PC-9 (cell line): Measurements from ENCODE around the gene TNRC6C. TPM values are rescaled to one million over a fixed set of nuclear protein-coding genes. Genes with fewer than 3 reads are reported as not detected.

Source experiments
- BruUV-seq: library from RNA; stranded (reverse); fragments of 400-500 nt; replicated peaks from 2 replicates; lab custom pipeline; 2021; lab: Mats Ljungman, UMichigan
- CTCF ChIA-PET: fragments of 300-600 bp; sonication (Branson Sonifier 250); formaldehyde crosslinking; loops from one replicate; lab custom pipeline; 2022; ENCODE audit warnings: antibody characterized with exemption; lab: Charles Lee
- POLR2A ChIA-PET: fragments of 300-600 bp; sonication (Branson Sonifier 250); formaldehyde crosslinking; loops from one replicate; lab custom pipeline; 2022; ENCODE audit warnings: antibody characterized with exemption; ENCODE audit not compliant: unreplicated experiment; lab: Charles Lee
- DNase-seq, 2 experiments: peaks; one replicate each; pipeline versions ENCODE4 v3.0.0 to v3.0.0-alpha.2; 2015 to 2022; ENCODE audit warnings: mixed read lengths in 1 of 2
- H2AFZ ChIP-seq: fragments of 200-600 bp; sonication (generic); 2 replicates; pipeline ENCODE4 v1.8.1; 2017; ENCODE audit warnings: antibody characterized with exemption
- H3F3A ChIP-seq: fragments of 200-600 bp; sonication (generic); 2 replicates; pipeline ENCODE4 v1.8.1; 2017; ENCODE audit warnings: antibody characterized with exemption, mild to moderate bottlenecking, low read depth; ENCODE audit not compliant: insufficient read depth
- H3K27ac ChIP-seq: fragments of 200-600 bp; sonication (generic); 2 replicates; pipeline ENCODE4 v1.6.1; 2016; ENCODE audit warnings: mixed run types
- H3K27me3 ChIP-seq: fragments of 200-600 bp; sonication (generic); 2 replicates; pipeline ENCODE4 v1.6.1; 2016; ENCODE audit warnings: low read depth, mixed run types; ENCODE audit not compliant: insufficient read depth
- H3K36me3 ChIP-seq: fragments of 200-600 bp; sonication (generic); 2 replicates; pipeline ENCODE4 v1.6.1; 2016; ENCODE audit warnings: low read depth, mixed run types
- H3K4me1 ChIP-seq: fragments of 200-600 bp; sonication (generic); replicated peaks from 2 replicates; pipeline ENCODE4 v1.6.1; 2016; ENCODE audit warnings: mixed run types; ENCODE audit not compliant: insufficient read depth
- H3K4me2 ChIP-seq: fragments of 200-600 bp; sonication (generic); 2 replicates; pipeline ENCODE4 v1.6.1; 2017; ENCODE audit warnings: mixed run types
- H3K4me3 ChIP-seq: fragments of 200-600 bp; sonication (generic); 2 replicates; pipeline ENCODE4 v1.6.1; 2016; ENCODE audit warnings: mixed run types
- H3K79me2 ChIP-seq: fragments of 200-600 bp; sonication (generic); 2 replicates; pipeline ENCODE4 v1.6.1; 2017; ENCODE audit warnings: low read depth, mixed run types
- H3K9me2 ChIP-seq: fragments of 200-600 bp; sonication (generic); 2 replicates; pipeline ENCODE4 v1.8.1; 2017; ENCODE audit warnings: mild to moderate bottlenecking; ENCODE audit not compliant: insufficient read depth
- H3K9me3 ChIP-seq: fragments of 200-600 bp; sonication (generic); 2 replicates; pipeline ENCODE4 v1.8.1; 2016; ENCODE audit warnings: low read depth; ENCODE audit not compliant: insufficient read depth
- H4K20me1 ChIP-seq: fragments of 200-600 bp; sonication (generic); 2 replicates; pipeline ENCODE4 v1.8.1; 2017; ENCODE audit not compliant: insufficient read depth
- CTCF ChIP-seq: fragments of 200-600 bp; sonication (generic); conservative IDR thresholded peaks from 2 replicates; pipeline ENCODE4 v1.6.1; 2017; ENCODE audit warnings: mixed run types, antibody characterized with exemption, mild to moderate bottlenecking, moderate library complexity
- EZH2 ChIP-seq: fragments of 200-600 bp; sonication (generic); IDR thresholded peaks from 2 replicates; pipeline ENCODE4 v1.8.0; 2017; ENCODE audit warnings: antibody characterized with exemption, low read depth
- intact Hi-C: fragments of 100-400 bp; cut with micrococcal nuclease; formaldehyde crosslinking; loops from one replicate; pipeline ENCODE4 v1.10.0; 2022; ENCODE audit not compliant: unreplicated experiment
- total RNA-seq: library from RNA; stranded (reverse); gene quantifications from 2 replicates; pipeline ENCODE4 v1.2.3, GENCODE V29; 2021

Gene TNRC6C
- total RNA-seq, 1 experiment from 2014 or later, result 0.37 TPM

GRCh38 chr17:78106211-78106610 is 147.7 kb downstream of the TNRC6C start:
- intact Hi-C loops, result no loop called here
- no peak overlapping the region for H2AFZ ChIP-seq
- H3K9me2 ChIP-seq, result no peaks in the 10 kb centered on the region
- no TSS peak for BruUV-seq
- H3K9me3 ChIP-seq, result no peaks in the 10 kb centered on the region
- no peak overlapping the region for H3K4me2 ChIP-seq
- no peak overlapping the region for H3K4me3 ChIP-seq
- H3K27me3 ChIP-seq, result no peaks in the 10 kb centered on the region
- H3K79me2 ChIP-seq, result no peaks in the 10 kb centered on the region
- no peaks in the 10 kb centered on the region for H3F3A ChIP-seq
- H3K27ac ChIP-seq, result no peak overlapping the region
- TF ChIP-seq EZH2 (no peak), CTCF (no peak)
- DNase-seq, result no peak
- POLR2A ChIA-PET, result interaction anchor here (0.7 kb wide), 1 partner anchor 93 kb away, joined by 12 read pairs; no protein-coding TSS in a partner anchor
- no peaks in the 10 kb centered on the region for H3K36me3 ChIP-seq
- H3K4me1 ChIP-seq, result no peaks in the 10 kb centered on the region
- CTCF ChIA-PET, result no interaction called here
- H4K20me1 ChIP-seq, result no peaks in the 10 kb centered on the region

- no peak for DNase-seq
- ChIA-PET CTCF (no interaction called here), POLR2A (no interaction called here)
- Histone ChIP-seq H3K4me3 (no peak overlapping the region), H3K79me2 (no peaks in the 10 kb centered on the region), H4K20me1 (no peaks in the 10 kb centered on the region), H3K4me2 (no peak overlapping the region), H3K36me3 (no peaks in the 10 kb centered on the region), H3F3A (no peaks in the 10 kb centered on the region), H3K9me2 (no peaks in the 10 kb centered on the region), H3K27me3 (no peaks in the 10 kb centered on the region), H2AFZ (no peak overlapping the region), H3K9me3 (no peaks in the 10 kb centered on the region), H3K27ac (no peak overlapping the region), H3K4me1 (no peaks in the 10 kb centered on the region)
- intact Hi-C loops, result no loop called here
- no TSS peak for BruUV-seq
- TF ChIP-seq CTCF (no peak), EZH2 (no peak)
Measured at GRCh38 chr17:78107457-78107856, 149.0 kb downstream of the TNRC6C start.

- Histone ChIP-seq H3K4me2 (no peak overlapping the region), H3K36me3 (no peaks in the 10 kb centered on the region), H4K20me1 (no peaks in the 10 kb centered on the region), H3K79me2 (no peaks in the 10 kb centered on the region), H3K27me3 (no peaks in the 10 kb centered on the region), H3K9me2 (no peaks in the 10 kb centered on the region), H3K4me3 (no peak overlapping the region), H3F3A (no peaks in the 10 kb centered on the region), H2AFZ (no peak overlapping the region), H3K9me3 (no peaks in the 10 kb centered on the region), H3K4me1 (no peaks in the 10 kb centered on the region), H3K27ac (no peak overlapping the region)
- intact Hi-C loops, result no loop called here
- ChIA-PET CTCF (no interaction called here), POLR2A (no interaction called here)
- BruUV-seq, result no TSS peak
- TF ChIP-seq EZH2 (no peak), CTCF (no peak)
- no peak for DNase-seq
Measured at GRCh38 chr17:78107976-78108725, 149.6 kb downstream of the TNRC6C start.
